Transverse colon (tissue), 4 donors: ENCODE measurements around the gene SECISBP2. TPM values are rescaled to one million over a fixed set of nuclear protein-coding genes. Genes with fewer than 3 reads are reported as not detected.

Experiments used
- DNase-seq: peaks from one replicate; pipeline ENCODE4 v3.0.0-alpha.2; 2019
- H3K27ac ChIP-seq, 4 donors: fragments of 200-600 bp; sonication (generic); 2 replicates each; pipeline ENCODE4 v1.5.1; 2016 to 2018; ENCODE audit warnings: inconsistent platforms in 4 of 4
- H3K27me3 ChIP-seq: fragments of 200-600 bp; sonication (generic); 2 replicates; pipeline ENCODE4 v1.5.1; 2017; ENCODE audit warnings: inconsistent platforms
- H3K36me3 ChIP-seq, 4 donors: fragments of 200-600 bp; sonication (generic); 2 replicates each; pipeline ENCODE4 v1.5.1; 2017 to 2019; ENCODE audit warnings: inconsistent platforms in 4 of 4
- H3K4me1 ChIP-seq, 4 donors: fragments of 200-600 bp; sonication (generic); 2 replicates each; pipeline ENCODE4 v1.5.1; 2017 to 2020; ENCODE audit warnings: inconsistent platforms in 4 of 4
- H3K4me3 ChIP-seq, 4 donors: fragments of 200-600 bp; sonication (generic); 1 replicate in 1 of 4; 2 replicates in 3 of 4; pipeline versions ENCODE4 v1.5.1 to v1.6.1; 2017 to 2019; ENCODE audit warnings: inconsistent platforms in 4 of 4
- H3K9me3 ChIP-seq, 2 donors: fragments of 200-600 bp; sonication (generic); 2 replicates each; pipeline ENCODE4 v1.5.1; 2017 to 2019; ENCODE audit warnings: inconsistent platforms in 2 of 2
- EP300 ChIP-seq: sonication (generic); formaldehyde crosslinking; IDR thresholded peaks from one replicate; pipeline ENCODE4 v1.6.1; 2017; ENCODE audit warnings: antibody characterized with exemption, low read depth
- POLR2A ChIP-seq: fragments of 450-650 bp; IDR thresholded peaks from one replicate; pipeline ENCODE4 v1.6.1; 2016; ENCODE audit warnings: antibody characterized with exemption, mild to moderate bottlenecking, moderate library complexity
- POLR2AphosphoS5 ChIP-seq, 3 donors: sonication (generic); formaldehyde crosslinking; IDR thresholded peaks; one replicate each; pipeline ENCODE4 v1.6.1; 2016; ENCODE audit warnings: antibody characterized with exemption in 3 of 3
- WGBS, 2 donors: methylation state at CpG; one replicate each; pipeline ENCODE4 v1.1.5; 2018; ENCODE audit warnings: low coverage in 1 of 2; 5-methylcytosine and 5-hydroxymethylcytosine counted together
- in situ Hi-C, 4 donors: fragments of 200-750 bp; cut with MboI; loops; one replicate each; pipeline versions ENCODE4 v1.15.0 to v1.15.1; 2017; ENCODE audit warnings: low sequenced_read_pairs in 3 of 4, low pct_ligation_motif_present in 1 of 4, low pct_unique_long_range_greater_than_20kb in 1 of 4
- intact Hi-C: fragments of 100-400 bp; cut with DNase I; formaldehyde crosslinking; loops from one replicate; pipeline ENCODE4 v1.15.1; 2023; ENCODE audit warnings: low total_unique reads
- total RNA-seq, 4 donors: library from RNA; depleted of rRNA; stranded (reverse); fragments of >200 nt; gene quantifications; one replicate each; pipeline ENCODE4 v1.1.0, GENCODE V29; 2016
- TF ChIP-seq, protein P1 (sequence below), 5 experiments: fragments of 200-600 bp in 3 of 5; fragments of 450-650 bp in 2 of 5; sonication (generic) in 3 of 5; IDR thresholded peaks; 1 replicate in 2 of 5; 2 replicates in 3 of 5; pipeline ENCODE4 v1.5.1; 2016 to 2017; ENCODE audit warnings: antibody characterized with exemption in 5 of 5, inconsistent platforms in 3 of 5, mild to moderate bottlenecking in 2 of 5, moderate library complexity in 1 of 5

Gene SECISBP2
- total RNA-seq, 4 donors from 2014 or later: 46.8 to 127 (median 69.6) TPM

DNA sequence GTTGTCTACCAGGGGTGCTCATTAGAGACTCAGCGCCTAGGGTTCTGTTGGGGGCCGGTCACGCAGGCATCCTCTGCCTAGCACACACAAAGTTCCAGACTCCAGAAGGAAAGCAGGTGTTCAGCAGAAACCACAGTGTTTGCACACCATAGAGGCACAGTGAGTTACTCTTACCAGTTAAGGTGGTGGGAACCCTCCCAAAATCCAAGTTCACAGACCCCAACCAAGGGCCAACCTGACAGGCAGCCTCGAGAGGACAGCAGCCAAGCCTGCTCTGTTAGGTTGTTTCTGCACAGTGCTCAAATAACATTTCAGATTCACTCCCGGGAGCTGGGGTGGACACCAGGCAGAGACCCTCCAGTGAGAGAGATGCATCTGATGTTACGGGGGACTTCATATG, 36.2 kb downstream of the SECISBP2 start:
- WGBS, 2 donors: 97% methylated on average over 6 of the region's 6 CpGs; no CpG with 5 or more reads in 1 of the 2 donors
- TF ChIP-seq POLR2A (no peak), POLR2AphosphoS5 (IDR thresholded peaks at IDR 0.05) (no peak), EP300 (no peak)
- TF ChIP-seq, protein P1, sequence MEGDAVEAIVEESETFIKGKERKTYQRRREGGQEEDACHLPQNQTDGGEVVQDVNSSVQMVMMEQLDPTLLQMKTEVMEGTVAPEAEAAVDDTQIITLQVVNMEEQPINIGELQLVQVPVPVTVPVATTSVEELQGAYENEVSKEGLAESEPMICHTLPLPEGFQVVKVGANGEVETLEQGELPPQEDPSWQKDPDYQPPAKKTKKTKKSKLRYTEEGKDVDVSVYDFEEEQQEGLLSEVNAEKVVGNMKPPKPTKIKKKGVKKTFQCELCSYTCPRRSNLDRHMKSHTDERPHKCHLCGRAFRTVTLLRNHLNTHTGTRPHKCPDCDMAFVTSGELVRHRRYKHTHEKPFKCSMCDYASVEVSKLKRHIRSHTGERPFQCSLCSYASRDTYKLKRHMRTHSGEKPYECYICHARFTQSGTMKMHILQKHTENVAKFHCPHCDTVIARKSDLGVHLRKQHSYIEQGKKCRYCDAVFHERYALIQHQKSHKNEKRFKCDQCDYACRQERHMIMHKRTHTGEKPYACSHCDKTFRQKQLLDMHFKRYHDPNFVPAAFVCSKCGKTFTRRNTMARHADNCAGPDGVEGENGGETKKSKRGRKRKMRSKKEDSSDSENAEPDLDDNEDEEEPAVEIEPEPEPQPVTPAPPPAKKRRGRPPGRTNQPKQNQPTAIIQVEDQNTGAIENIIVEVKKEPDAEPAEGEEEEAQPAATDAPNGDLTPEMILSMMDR (IDR thresholded peaks at IDR 0.05): no peak
- H3K9me3 ChIP-seq: no peaks in the 10 kb centered on the region
- H3K27me3 ChIP-seq: no peaks in the 10 kb centered on the region
- H3K36me3 ChIP-seq: peaks cover 0 to 75% (median 30%) of the 10 kb centered on the region in 4 donors
- intact Hi-C loops: no loop called here
- in situ Hi-C loops: no loop called here
- H3K4me3 ChIP-seq: no peak overlapping the region
- H3K4me1 ChIP-seq: no peaks in the 10 kb centered on the region
- DNase-seq: no peak
- no peak overlapping the region for H3K27ac ChIP-seq

DNA sequence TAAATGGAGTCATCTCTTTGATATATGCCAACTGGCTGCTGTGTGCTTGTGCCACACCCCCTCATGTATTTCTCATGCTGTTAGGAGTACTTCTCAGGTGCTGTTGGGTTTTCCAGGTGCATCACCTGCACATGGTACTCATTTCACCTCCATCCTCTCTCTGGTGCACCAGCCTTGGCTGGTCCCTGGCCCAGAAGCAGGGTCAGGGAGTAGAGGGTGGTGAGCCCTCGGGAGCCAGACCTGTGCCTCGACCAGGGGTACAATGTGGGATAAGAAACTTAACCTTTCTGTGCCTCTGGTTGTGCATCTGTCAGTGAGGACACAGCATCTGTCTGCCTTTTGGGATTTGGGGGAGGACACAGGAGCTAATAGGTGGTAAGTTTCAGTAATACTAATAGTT, 38.5 kb downstream of the SECISBP2 start:
- 96% methylated on average over 2 of the region's 2 CpGs; no CpG with 5 or more reads in 1 of the 2 donors for WGBS, 2 donors
- intact Hi-C loops: loop anchor here (1.0 kb wide), 1 partner anchor 22 kb away; no protein-coding TSS in a partner anchor
- H3K36me3 ChIP-seq: peaks cover 0 to 68% (median 26%) of the 10 kb centered on the region in 4 donors
- no peaks in the 10 kb centered on the region for H3K4me1 ChIP-seq
- H3K27me3 ChIP-seq: no peaks in the 10 kb centered on the region
- no peak for DNase-seq
- H3K4me3 ChIP-seq: no peak overlapping the region
- TF ChIP-seq POLR2A (no peak), POLR2AphosphoS5 (IDR thresholded peaks at IDR 0.05) (no peak), EP300 (no peak)
- TF ChIP-seq, protein P1 (IDR thresholded peaks at IDR 0.05): no peak
- in situ Hi-C loops: no loop called here
- H3K9me3 ChIP-seq: no peaks in the 10 kb centered on the region
- no peak overlapping the region for H3K27ac ChIP-seq

DNA sequence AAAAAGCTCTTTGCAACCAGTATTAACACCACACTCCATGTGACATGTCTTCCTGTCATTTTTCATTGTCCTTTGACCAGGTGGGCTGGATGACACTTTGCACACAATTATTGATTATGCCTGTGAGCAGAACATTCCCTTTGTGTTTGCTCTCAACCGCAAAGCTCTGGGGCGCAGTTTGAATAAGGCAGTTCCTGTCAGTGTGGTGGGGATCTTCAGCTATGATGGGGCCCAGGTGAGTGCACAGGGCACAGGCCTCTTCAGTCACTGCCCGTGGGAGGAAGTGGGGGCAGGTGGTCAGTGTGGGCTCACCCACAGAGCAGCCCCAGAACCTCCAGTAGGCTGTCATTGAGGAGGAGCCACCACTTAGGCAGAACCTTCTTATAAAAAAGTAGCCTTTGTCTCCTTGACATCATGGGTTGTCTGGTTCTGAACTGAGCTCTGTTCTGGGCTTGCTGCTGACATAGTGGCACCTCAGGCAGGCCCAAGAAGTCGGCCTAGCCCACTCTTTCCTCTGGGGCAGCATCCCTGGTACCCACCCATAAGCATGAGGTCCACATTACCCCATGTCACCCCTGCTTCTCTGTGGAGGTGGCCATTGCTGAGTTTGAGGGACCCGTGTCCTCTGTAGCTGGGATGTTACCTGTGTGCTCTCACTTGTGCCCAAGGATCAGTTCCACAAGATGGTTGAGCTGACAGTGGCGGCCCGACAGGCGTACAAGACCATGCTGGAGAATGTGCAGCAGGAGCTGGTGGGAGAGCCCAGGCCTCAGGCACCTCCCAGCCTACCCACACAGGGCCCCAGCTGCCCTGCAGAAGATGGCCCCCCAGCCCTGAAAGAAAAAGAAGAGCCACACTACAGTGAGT, 39.3 kb downstream of the SECISBP2 start:
- Histone ChIP-seq H3K36me3 (peaks cover 0 to 61% (median 23%) of the 10 kb centered on the region in 4 donors), H3K9me3 (no peaks in the 10 kb centered on the region), H3K4me3 (no peak overlapping the region), H3K4me1 (no peaks in the 10 kb centered on the region), H3K27me3 (no peaks in the 10 kb centered on the region), H3K27ac (no peak overlapping the region)
- TF ChIP-seq POLR2AphosphoS5 (IDR thresholded peaks at IDR 0.05) (no peak), EP300 (no peak), POLR2A (no peak)
- TF ChIP-seq, protein P1 (IDR thresholded peaks at IDR 0.05): no peak
- 82 to 100% methylated on average over 2 to 8 of the region's 8 CpGs for WGBS, 2 donors
- no peak for DNase-seq
- in situ Hi-C loops (no loop called here), intact Hi-C loops (no loop called here)

DNA sequence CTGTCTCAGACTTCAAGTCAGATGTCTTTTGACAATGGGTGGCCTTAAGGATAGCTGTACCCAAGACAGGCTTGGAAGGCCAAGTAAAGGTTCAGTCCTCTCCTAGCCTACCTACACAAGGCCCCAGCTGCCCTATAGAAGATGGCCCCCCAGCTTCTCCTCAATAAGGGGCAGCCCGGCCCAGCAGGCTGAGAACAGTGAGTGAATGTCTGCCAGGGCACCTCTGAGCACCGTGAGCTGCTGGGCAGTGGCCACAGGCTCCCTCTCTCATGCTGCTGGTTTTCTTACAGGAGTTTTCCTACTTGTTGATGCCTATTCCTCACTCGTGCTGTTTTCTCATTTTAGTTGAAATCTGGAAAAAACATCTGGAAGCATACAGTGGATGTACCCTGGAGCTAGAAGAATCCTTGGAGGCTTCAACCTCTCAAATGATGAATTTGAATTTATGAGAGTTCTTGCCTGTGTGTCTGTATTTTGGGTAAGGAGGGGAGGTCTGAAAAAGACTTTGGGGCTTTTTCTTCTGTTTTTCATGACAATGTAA, 40.1 kb downstream of the SECISBP2 start:
- in situ Hi-C loops: no loop called here
- H3K36me3 ChIP-seq: peaks cover 0 to 53% (median 23%) of the 10 kb centered on the region in 4 donors
- H3K9me3 ChIP-seq: no peaks in the 10 kb centered on the region
- no peak overlapping the region for H3K27ac ChIP-seq
- intact Hi-C loops: no loop called here
- DNase-seq: no peak
- WGBS, 2 donors: 86% methylated on average over 3 of the region's 3 CpGs; no CpG with 5 or more reads in 1 of the 2 donors
- no peaks in the 10 kb centered on the region for H3K4me1 ChIP-seq
- no peak overlapping the region for H3K4me3 ChIP-seq
- H3K27me3 ChIP-seq: no peaks in the 10 kb centered on the region
- TF ChIP-seq POLR2AphosphoS5 (IDR thresholded peaks at IDR 0.05) (no peak), EP300 (no peak), POLR2A (no peak)
- TF ChIP-seq, protein P1 (IDR thresholded peaks at IDR 0.05): no peak
